NCI-H2107 treated with DMSO at 0.1 percent for 48 hours (cell line): Measurements from ENCODE around the gene SYPL1.

Experiments used
- DNase-seq: peaks from one replicate; lab custom pipeline; 2025; ENCODE audit not compliant: unreplicated experiment; lab: John Stamatoyannopoulos, UW

SYPL1 gene

DNA sequence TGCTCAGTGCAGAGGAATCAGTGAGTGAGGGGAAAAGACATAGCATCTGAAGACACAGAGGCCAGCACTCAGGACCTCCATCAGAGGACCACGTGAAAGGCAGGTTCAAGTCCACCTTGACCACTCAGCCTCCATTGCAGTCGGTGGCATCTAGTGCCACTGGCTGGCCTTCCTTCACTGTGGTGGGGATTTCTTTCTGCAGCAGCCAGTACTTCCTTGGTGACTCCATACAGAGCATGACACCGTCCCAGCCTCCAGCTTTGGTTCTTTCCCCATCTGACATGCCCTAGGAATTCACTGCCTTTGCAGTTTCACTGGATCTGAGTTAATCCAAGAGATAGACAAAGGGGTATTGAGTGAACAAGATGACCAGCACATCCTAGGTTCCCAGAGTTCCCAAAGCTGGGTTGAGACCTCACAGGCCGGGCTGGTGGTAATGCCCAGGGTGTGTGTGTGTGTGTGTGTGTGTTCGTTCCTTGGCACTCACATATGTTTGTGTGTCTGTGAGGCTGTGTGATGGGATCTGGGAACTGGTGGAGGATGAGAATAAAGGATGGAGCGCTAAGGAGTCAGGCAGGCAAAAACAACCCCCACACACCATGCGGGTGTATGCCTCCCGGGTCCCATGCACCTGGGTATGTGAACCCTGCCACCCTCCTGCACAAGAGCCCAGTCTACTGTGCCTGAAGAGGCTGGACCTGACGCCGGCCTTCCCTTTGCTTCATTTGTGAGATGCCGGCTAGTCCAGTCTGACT is 57.8 kb downstream of the SYPL1 start:
- DNase-seq, result no peak

DNA sequence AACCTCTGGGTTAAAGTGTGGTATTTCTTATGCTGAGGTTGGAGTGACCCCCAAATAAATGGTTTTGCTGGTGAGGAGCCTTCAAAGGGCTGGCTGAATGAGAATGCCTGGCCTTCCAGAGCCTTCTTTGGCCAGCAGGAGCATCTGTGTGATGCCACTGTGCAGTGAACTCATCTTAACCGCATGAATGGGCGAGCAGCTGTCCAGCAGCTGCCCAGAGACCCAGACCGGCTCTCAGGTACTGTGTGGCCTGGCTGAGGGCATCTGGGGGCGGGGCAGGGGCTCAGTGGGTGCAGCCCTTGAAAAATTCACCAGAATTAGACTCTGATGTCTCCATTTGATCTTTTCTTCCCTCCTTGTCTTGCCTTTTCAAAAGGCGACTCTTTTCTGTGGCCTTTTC is 59.0 kb downstream of the SYPL1 start:
- DNase-seq, result no peak

DNA sequence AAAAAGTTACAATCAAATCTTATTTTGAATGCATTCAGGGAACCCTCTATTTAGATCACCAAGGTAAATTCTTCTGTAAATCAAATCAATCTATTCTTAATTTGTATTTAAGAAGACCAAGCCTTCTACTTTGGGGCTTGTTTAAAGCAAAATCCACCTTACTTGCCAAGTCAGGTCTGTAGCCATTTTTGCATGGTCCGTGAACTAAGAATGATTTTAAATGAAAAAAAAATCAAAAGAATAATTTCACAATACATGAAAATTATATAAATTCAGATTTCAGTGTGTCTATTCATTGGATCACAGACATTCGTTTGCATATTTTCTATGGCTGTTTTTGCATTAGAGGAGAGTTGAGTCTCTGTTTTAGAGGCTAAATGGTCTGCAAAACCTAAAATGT is 59.4 kb downstream of the SYPL1 start:
- no peak for DNase-seq

DNA sequence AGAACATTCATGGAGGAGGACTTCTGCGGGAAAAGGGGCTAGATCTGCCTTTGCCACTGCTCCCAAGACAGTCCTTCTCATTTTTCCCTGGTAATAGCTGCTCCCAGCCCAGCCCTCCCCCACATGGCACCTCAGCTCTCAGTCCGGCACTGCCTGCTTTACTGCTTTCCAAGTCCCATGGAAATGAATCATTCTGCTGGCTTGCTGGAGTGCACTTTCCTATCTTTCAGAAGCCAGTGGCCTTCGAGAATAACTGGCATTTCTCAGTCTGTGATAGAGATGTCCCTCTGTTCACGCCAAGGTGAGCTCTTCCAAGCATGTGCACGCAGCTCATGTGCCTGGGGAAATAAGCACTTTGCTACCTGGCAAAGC is 61.4 kb downstream of the SYPL1 start:
- DNase-seq, result no peak

DNA sequence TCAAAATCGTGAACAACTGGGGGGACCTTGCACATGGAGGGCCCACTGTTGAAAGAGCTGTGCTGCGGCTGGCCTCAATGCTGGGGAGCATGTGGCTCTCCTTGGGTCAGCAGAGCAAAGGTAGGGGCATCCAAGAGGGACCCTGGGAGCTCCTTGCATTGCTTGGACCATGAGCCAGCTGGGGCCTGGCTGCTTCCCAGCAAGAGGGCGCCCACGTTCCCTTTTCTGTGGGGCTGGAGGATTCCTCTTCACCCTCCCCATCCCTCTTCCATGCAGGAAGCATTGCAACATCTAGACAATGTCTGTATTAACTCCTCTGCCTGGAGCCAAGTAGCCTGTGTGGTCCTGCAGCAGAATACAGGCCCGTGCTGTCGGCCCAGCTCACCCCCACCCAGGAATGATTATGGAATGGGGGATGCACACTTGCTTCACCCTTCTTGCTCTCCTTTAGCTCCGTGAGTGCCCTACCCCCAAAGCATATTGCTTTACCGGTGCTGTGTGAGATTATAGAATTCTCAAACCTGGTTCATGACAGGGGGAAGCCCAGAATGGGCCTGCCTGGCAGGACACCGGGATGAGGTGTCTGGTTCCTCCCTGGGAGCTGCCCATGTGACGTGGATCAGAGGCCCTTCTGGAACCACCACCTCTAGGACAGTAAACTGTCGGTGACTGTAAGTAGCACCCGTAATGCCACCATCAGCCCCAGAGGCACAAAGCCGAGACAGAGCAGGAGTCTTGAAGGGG is 61.9 kb downstream of the SYPL1 start:
- no peak for DNase-seq

DNA sequence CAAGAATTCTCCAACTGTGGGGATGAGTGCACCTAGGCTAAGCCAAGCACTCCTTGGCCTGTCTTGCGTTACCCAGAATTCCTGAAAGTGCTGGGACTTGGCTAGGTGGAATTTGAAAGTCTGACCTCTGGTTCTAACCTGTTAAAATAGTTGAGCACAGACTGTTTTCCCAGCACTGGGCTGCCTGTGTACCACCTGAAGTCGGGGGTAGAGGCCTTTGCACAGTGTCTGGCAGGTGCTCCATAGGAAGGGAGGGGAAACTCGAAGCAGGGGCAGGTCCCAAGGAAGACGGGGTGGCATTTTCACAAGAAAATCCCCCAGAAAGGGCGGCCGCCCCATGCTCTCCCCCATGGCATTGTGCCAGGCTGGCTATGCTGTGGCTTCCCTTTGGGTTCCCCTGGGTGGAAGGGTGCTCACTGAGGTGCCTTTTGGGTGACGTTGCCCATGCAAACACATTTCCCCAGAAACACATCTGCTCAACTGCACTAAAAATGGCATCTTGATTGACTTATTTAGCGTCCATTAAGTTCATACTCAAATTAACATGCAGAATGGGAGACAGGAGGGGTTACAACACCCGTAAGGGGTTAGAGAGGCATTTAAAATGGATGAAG is 62.9 kb downstream of the SYPL1 start:
- no peak for DNase-seq

DNA sequence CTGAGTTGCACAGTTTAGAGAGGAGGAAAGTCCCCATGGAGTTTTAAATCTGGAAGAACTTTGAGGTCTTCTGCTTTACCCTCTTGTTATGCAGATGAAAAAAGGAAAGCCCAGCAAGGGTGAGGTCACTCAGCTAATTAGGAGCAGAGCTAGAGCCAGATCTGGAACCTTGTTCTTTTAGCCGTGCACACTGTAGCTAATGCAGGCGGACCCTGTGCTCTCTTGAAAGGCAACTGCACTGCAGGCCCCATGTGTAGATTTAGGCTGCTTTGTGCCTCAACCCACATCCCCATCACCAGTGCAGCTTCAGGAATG is 63.4 kb downstream of the SYPL1 start:
- no peak for DNase-seq

DNA sequence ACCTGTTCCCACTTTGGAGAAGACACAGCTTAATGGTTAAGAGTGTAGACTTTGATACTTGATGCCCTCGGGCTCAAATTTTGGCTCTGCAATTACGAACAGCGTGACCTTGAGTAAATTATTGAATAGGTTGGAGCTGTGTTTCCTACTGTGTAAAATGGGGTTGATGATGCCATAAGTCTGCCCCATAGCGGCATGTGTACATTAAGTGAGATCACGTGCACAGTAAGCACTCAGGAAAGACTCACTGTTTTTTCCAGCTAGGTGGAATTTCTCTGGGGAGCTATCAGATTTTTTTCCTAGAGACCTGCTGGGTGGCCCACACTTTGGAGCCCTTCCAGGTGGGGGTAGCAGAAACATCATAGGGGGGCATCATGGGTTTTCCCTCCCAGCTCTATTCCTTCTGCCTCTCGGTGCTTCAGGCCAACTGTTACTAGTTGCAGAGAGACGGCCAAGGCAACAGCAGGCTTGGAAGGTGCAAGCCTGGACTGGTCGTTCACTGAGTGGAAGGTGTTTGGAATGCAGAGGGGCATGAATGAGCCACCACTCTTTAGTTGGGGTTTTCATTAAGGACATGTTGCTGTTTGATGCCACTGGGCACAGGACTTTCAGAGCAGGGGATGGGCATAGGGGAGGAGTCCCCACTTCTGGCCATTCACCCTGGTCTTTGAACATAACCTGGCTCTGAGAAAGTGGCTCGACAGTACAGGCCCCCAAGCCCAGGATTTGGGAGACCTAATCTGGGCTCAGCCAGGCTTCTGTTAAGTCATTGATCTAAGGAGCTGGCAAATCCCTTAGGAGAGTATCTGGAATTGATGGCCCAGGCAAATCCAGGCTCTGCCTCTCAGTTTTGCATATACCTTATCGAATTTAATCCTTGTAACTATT is 64.0 kb downstream of the SYPL1 start:
- peak; percentile 61 for DNase-seq

DNA sequence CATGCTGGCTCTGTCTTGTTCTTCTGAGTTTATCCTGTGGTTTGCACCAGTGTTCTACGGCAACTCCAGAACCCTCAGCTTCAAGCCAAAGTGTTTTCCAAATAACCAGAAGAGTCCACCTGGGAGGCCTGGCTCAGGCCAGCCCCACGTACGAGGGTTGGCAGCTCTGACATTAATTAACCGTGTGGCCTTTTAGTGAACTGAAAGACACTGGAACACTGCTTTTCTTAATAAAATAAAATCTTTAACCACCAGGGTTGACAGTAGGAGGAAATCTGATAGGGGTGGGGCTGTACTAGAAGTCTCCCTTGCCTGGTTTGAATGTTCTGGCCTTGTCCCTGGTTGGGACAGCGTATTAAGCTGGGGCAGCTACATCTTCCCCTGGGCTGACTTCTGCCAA is 64.9 kb downstream of the SYPL1 start:
- no peak for DNase-seq

DNA sequence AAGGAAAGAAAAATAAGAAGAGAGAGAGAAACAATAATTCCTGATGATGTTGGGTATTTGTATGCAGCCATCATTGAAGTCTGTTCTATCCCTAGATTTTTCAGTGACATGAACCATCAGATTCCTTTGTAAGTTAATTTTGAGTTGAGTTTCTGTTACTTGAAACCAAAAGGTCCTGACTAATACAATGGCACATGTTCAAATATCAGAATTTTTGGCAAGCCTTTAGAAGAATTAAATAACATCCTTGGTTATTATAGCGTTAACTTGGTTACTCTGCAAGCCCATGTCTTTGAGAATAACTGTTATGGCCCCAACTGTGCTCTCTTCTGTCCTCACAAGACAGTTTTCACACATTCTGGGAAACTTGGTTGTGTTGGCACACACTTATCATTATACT is 66.5 kb downstream of the SYPL1 start:
- DNase-seq, result no peak

DNA sequence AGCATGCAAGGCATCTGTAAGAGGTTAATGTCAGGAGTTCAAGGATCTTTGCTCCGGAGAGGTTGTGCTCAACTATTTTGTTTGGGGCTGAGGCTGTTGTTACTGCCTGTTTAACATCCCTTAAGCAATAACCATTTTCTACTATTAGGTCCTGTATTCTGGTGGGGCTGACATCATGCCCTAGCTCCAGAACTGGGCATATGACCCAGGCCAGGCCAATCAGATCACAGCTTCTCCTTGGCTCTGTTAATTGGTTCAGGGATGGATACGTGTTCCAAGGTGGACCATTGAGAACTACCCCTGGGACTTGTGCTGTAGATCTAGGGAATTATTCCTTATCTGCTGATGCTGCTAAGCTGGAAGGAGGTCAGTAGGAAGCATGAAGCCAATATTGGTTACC is 67.0 kb downstream of the SYPL1 start:
- no peak for DNase-seq

DNA sequence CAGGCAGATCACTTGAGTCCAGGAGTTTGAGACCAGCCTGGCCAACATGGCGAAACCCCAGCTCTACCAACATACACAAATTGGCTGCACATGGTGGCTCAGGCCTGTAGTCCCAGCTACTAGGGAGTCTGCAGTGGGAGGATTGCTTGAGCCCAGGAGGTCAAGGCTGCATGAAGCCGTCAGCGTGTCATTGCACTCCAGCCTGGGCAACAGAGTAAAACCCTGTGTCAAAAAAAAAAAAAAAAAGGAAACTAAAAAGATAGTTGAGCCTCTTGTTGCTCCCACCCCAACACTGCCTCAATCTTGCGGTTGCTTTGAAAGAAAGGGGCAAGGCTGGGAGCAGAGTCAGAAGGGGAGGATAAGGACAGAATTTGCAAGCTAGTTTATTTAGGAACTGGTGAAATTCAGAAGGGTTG is 69.9 kb downstream of the SYPL1 start:
- no peak for DNase-seq

DNA sequence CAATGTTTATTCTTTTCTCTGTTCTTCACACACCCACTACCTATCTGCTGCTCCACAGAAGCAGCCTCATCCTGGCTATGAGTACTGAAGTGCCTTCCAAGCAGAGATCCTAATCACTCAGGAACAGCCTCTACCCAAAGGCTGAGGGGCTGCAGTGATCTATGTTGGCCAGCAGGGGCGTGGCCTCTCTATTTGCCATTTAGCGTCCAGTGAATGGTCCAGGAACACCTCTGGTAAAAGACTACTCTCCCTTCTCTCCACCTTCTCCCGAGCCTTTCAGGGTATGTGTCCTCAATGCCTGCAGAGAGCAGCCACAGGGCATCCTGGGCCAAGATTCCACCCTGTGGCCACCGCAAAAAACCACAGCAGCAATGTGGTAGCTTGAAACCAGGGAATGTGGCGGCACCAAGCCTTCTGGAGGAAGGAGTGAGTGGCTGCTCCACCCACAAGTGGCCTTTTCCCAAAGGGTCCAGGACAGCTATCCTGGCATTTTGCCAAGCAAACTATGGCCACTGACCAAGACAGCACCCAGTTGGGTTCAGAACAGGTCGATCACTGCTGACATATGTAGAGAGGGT is 70.9 kb downstream of the SYPL1 start:
- peak; percentile 24 for DNase-seq
